ENCODE results near the gene PRXL2A.

DNA sequence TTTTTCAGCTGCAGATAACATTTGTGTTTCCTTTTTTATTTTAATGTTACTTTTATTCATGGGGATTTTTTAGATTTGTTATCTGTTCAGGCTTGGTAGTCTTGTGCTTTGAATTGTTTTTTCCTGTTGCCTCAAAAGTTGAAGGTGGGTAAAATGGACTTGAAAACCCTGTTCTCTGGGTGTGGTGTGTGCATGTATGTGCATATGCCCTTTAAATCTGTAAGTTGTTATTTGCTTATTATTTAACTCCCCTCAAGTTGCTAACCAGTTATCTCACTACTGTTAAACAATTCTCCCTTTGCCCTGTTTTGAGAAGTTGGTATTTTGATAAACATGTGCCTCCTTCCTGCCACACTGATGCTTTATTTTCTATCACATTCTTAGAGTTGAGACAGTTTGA, 76.3 kb downstream of the PRXL2A start:
- TF ChIP-seq, protein P1, sequence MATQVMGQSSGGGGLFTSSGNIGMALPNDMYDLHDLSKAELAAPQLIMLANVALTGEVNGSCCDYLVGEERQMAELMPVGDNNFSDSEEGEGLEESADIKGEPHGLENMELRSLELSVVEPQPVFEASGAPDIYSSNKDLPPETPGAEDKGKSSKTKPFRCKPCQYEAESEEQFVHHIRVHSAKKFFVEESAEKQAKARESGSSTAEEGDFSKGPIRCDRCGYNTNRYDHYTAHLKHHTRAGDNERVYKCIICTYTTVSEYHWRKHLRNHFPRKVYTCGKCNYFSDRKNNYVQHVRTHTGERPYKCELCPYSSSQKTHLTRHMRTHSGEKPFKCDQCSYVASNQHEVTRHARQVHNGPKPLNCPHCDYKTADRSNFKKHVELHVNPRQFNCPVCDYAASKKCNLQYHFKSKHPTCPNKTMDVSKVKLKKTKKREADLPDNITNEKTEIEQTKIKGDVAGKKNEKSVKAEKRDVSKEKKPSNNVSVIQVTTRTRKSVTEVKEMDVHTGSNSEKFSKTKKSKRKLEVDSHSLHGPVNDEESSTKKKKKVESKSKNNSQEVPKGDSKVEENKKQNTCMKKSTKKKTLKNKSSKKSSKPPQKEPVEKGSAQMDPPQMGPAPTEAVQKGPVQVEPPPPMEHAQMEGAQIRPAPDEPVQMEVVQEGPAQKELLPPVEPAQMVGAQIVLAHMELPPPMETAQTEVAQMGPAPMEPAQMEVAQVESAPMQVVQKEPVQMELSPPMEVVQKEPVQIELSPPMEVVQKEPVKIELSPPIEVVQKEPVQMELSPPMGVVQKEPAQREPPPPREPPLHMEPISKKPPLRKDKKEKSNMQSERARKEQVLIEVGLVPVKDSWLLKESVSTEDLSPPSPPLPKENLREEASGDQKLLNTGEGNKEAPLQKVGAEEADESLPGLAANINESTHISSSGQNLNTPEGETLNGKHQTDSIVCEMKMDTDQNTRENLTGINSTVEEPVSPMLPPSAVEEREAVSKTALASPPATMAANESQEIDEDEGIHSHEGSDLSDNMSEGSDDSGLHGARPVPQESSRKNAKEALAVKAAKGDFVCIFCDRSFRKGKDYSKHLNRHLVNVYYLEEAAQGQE (IDR thresholded peaks at IDR 0.05; ENCODE audit: low read depth, low read length) = no peak
- TF ChIP-seq, protein P2, sequence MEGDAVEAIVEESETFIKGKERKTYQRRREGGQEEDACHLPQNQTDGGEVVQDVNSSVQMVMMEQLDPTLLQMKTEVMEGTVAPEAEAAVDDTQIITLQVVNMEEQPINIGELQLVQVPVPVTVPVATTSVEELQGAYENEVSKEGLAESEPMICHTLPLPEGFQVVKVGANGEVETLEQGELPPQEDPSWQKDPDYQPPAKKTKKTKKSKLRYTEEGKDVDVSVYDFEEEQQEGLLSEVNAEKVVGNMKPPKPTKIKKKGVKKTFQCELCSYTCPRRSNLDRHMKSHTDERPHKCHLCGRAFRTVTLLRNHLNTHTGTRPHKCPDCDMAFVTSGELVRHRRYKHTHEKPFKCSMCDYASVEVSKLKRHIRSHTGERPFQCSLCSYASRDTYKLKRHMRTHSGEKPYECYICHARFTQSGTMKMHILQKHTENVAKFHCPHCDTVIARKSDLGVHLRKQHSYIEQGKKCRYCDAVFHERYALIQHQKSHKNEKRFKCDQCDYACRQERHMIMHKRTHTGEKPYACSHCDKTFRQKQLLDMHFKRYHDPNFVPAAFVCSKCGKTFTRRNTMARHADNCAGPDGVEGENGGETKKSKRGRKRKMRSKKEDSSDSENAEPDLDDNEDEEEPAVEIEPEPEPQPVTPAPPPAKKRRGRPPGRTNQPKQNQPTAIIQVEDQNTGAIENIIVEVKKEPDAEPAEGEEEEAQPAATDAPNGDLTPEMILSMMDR (IDR thresholded peaks at IDR 0.05 in 2 of 3, conservative IDR thresholded peaks at IDR 0.05 in 1 of 3; ENCODE audit: control insufficient read depth in 2 of 3, extremely low read depth in 1 of 3, insufficient read depth in 1 of 3, low read depth in 3 of 3, low read length in 3 of 3) = no peak

Data from GM12878 (cell line).